CD4-positive, alpha-beta T cell (primary cell): ENCODE data around the gene DNHD1. TPM values are rescaled to one million over a fixed set of nuclear protein-coding genes. Genes with fewer than 3 reads are reported as not detected.

Source experiments
- ATAC-seq: fragments of 200-7000 bp; cut with Tn5 transposase; one replicate; pipeline ENCODE4 v1.10.0; 2022; ENCODE audit warnings: mild to moderate bottlenecking; ENCODE audit not compliant: poor library complexity
- CTCF ChIA-PET: fragments of 350-600 bp; sonication (Branson Sonifier 250); formaldehyde crosslinking; loops from one replicate; lab custom pipeline; 2021; ENCODE audit warnings: antibody characterized with exemption, inconsistent platforms; lab: Charles Lee
- POLR2A ChIA-PET: fragments of 350-600 bp; sonication (Branson Sonifier 250); formaldehyde crosslinking; loops from one replicate; lab custom pipeline; 2021; ENCODE audit warnings: antibody characterized with exemption, inconsistent platforms; lab: Charles Lee
- DNase-seq, 14 experiments: peaks; one replicate each; pipeline ENCODE4 v3.0.0-alpha.2; 2013 to 2020; ENCODE audit warnings: mixed read lengths in 2 of 14
- H3K27ac ChIP-seq, 2 donors: one replicate each; pipeline versions ENCODE4 v1.5.1 to v1.7.0; 2013; ENCODE audit warnings: low read length in 2 of 2, low read depth in 1 of 2, mild to moderate bottlenecking in 1 of 2
- H3K27me3 ChIP-seq, 2 experiments: 1 replicate in 1 of 2; 2 replicates in 1 of 2; pipeline versions ENCODE4 v1.6.1 to v1.7.0; 2013; ENCODE audit warnings: low read length in 2 of 2, control low read depth in 1 of 2, mild to moderate bottlenecking in 1 of 2, moderate library complexity in 1 of 2; ENCODE audit not compliant: insufficient read depth in 2 of 2, control insufficient read depth in 1 of 2
- H3K36me3 ChIP-seq: one replicate; pipeline ENCODE4 v1.6.1; 2013; ENCODE audit warnings: low read length, control low read depth; ENCODE audit not compliant: insufficient read depth
- H3K4me1 ChIP-seq: one replicate; pipeline ENCODE4 v1.6.1; 2013; ENCODE audit warnings: low read length, control low read depth; ENCODE audit not compliant: insufficient read depth
- H3K4me3 ChIP-seq: one replicate; pipeline ENCODE4 v1.5.1; 2013; ENCODE audit warnings: mild to moderate bottlenecking, low read length, moderate library complexity
- H3K9me3 ChIP-seq, 2 experiments: 1 replicate in 1 of 2; 2 replicates in 1 of 2; pipeline versions ENCODE4 v1.6.1 to v1.7.0; 2013; ENCODE audit warnings: low read length in 2 of 2, mild to moderate bottlenecking in 2 of 2, control low read depth in 1 of 2, moderate library complexity in 1 of 2; ENCODE audit not compliant: control insufficient read depth in 1 of 2, insufficient read depth in 1 of 2
- H3K27ac Mint-ChIP-seq: one replicate; pipeline ENCODE4 v1.8.0; 2020; ENCODE audit warnings: mixed read lengths
- H3K27me3 Mint-ChIP-seq: one replicate; pipeline ENCODE4 v1.8.0; 2021; ENCODE audit warnings: mixed read lengths
- H3K36me3 Mint-ChIP-seq: one replicate; pipeline ENCODE4 v1.8.0; 2021; ENCODE audit warnings: low read depth, mixed read lengths
- H3K4me1 Mint-ChIP-seq: one replicate; pipeline ENCODE4 v1.8.0; 2021; ENCODE audit warnings: low read depth, mixed read lengths
- H3K4me3 Mint-ChIP-seq: one replicate; pipeline ENCODE4 v1.8.0; 2020; ENCODE audit warnings: mild to moderate bottlenecking, mixed read lengths
- H3K9me3 Mint-ChIP-seq: one replicate; pipeline ENCODE4 v1.8.0; 2020; ENCODE audit warnings: mixed read lengths
- CTCF ChIP-seq: fragments of 200-600 bp; IDR thresholded peaks from one replicate; pipeline ENCODE4 v1.8.0; 2022; ENCODE audit warnings: antibody characterized with exemption, mild to moderate bottlenecking
- intact Hi-C, 2 experiments: fragments of 100-400 bp; cut with DNase I in 1 of 2; cut with micrococcal nuclease in 1 of 2; formaldehyde crosslinking; loops; one replicate each; pipeline versions ENCODE4 v1.15.1 to v1.9.0; 2023 to 2025; cut with DNase I, micrococcal nuclease
- total RNA-seq, 174 experiments: library from RNA in 2 of 174; stranded (reverse) in 2 of 174; gene quantifications; one replicate each; pipeline ENCODE4 v1.2.3 and lab custom pipeline; 2021 to 2026

The DNHD1 gene
- total RNA-seq, 2 experiments from 2014 or later = 44.1 to 46.8 TPM

- Mint-ChIP-seq H3K27ac (peak overlapping the region; percentile 63), H3K9me3 (no peaks in the 10 kb centered on the region), H3K36me3 (peaks cover 42% of the 10 kb centered on the region), H3K4me3 (peak overlapping the region; percentile 54), H3K27me3 (no peaks in the 10 kb centered on the region), H3K4me1 (peaks cover 18% of the 10 kb centered on the region)
- no peak for TF ChIP-seq CTCF
- POLR2A ChIA-PET = interaction anchor here (0.8 to 1.4 kb wide), 4 partner anchors 39 to 223 kb away, joined by 3 to 7 read pairs (median 4); partner anchors contain the start of genes ARFIP2, MRPL17 and TIMM10B
- CTCF ChIA-PET = interaction anchor here (1.4 kb wide), 2 partner anchors 157 to 180 kb away, joined by 5 read pairs; partner anchors contain the start of gene MRPL17
- Histone ChIP-seq H3K9me3 (no peaks in the 10 kb centered on the region), H3K27me3 (no peaks in the 10 kb centered on the region), H3K4me3 (peak overlapping the region; percentile 21), H3K27ac (peak overlapping the region; percentile 22 to 30), H3K4me1 (peaks cover 4% of the 10 kb centered on the region), H3K36me3 (peaks cover 9% of the 10 kb centered on the region)
- ATAC-seq = no peak
- intact Hi-C loops = no loop called here
- DNase-seq = peak in 2 of 14 experiments; percentile 9 to 33
Measured at GRCh38 chr11:6526411-6527135, 29.5 kb downstream of the DNHD1 start.

- H3K27ac Mint-ChIP-seq = no peak overlapping the region
- POLR2A ChIA-PET = interaction anchor here (1.0 kb wide), 1 partner anchor 154 kb away, joined by 3 read pairs; the partner anchor contains the start of gene MRPL17
- no peak overlapping the region for H3K4me3 ChIP-seq
- no peaks in the 10 kb centered on the region for H3K27me3 Mint-ChIP-seq
- peaks cover 13% of the 10 kb centered on the region for H3K36me3 ChIP-seq
- CTCF ChIA-PET = no interaction called here
- no peaks in the 10 kb centered on the region for H3K27me3 ChIP-seq
- H3K36me3 Mint-ChIP-seq = peaks cover 36% of the 10 kb centered on the region
- no peak for ATAC-seq
- H3K9me3 Mint-ChIP-seq = no peaks in the 10 kb centered on the region
- no peak overlapping the region for H3K27ac ChIP-seq
- peaks cover 4% of the 10 kb centered on the region for H3K4me1 ChIP-seq
- no peaks in the 10 kb centered on the region for H3K9me3 ChIP-seq
- TF ChIP-seq CTCF = no peak
- intact Hi-C loops = no loop called here
- DNase-seq = no peak
- peaks cover 18% of the 10 kb centered on the region for H3K4me1 Mint-ChIP-seq
- H3K4me3 Mint-ChIP-seq = no peak overlapping the region
Measured at GRCh38 chr11:6529266-6529665, 32.2 kb downstream of the DNHD1 start.

GRCh38 chr11:6530848-6531247 lies 33.8 kb downstream of the DNHD1 start:
- CTCF ChIA-PET = interaction anchor here (0.6 to 2.2 kb wide), 13 partner anchors 12 to 227 kb away, joined by 3 to 13 read pairs (median 5); partner anchors contain the start of genes MRPL17 and TAF10
- Histone ChIP-seq H3K27ac (no peak overlapping the region), H3K36me3 (peaks cover 13% of the 10 kb centered on the region), H3K9me3 (no peaks in the 10 kb centered on the region), H3K4me3 (no peak overlapping the region), H3K27me3 (no peaks in the 10 kb centered on the region), H3K4me1 (peaks cover 4% of the 10 kb centered on the region)
- intact Hi-C loops = loop anchor here (1.0 to 10.0 kb wide), 6 partner anchors 64 to 226 kb away; partner anchors contain the start of gene MRPL17 (in 2 of the 2)
- ATAC-seq (no peak), DNase-seq (no peak)
- no peak for TF ChIP-seq CTCF
- no peak overlapping the region for H3K4me3 Mint-ChIP-seq
- H3K36me3 Mint-ChIP-seq = peaks cover 36% of the 10 kb centered on the region
- no peaks in the 10 kb centered on the region for H3K27me3 Mint-ChIP-seq
- peaks cover 18% of the 10 kb centered on the region for H3K4me1 Mint-ChIP-seq
- H3K9me3 Mint-ChIP-seq = no peaks in the 10 kb centered on the region
- POLR2A ChIA-PET = interaction anchor here (1.0 to 1.2 kb wide), 3 partner anchors 137 to 153 kb away, joined by 3 to 8 read pairs (median 5); partner anchors contain the start of gene MRPL17
- H3K27ac Mint-ChIP-seq = no peak overlapping the region
